NOMO-1 treated with dmso at 0.1 percent for 144 hours (cell line): ENCODE results near the gene OR1L6.

ENCODE experiments used
- DNase-seq: peaks from one replicate; lab custom pipeline; 2025; ENCODE audit not compliant: unreplicated experiment; lab: John Stamatoyannopoulos, UW

OR1L6 gene, protein sequence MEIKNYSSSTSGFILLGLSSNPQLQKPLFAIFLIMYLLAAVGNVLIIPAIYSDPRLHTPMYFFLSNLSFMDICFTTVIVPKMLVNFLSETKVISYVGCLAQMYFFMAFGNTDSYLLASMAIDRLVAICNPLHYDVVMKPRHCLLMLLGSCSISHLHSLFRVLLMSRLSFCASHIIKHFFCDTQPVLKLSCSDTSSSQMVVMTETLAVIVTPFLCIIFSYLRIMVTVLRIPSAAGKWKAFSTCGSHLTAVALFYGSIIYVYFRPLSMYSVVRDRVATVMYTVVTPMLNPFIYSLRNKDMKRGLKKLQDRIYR

DNA sequence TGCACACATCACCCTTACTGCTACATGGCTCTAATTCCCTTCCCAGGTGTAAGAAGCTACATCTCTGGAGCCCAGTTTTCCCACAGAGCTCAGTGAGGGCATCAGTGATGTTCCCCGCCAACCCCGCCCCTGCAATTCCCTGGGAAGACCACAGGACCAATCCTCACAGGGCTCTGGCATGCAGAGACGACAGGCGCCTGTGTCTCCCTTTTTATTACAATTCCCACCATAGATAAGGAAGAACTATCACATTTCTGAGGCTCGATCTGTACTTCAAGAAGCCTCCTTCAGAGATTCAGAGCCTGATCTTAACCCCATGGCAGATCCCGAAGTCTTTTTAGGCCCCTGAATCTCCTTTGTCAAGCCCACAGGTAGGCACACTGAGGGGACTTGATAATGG lies at the start of gene OR1L6:
TSS of gene OR1L6 (plus strand) at position 301 of the 400 bp plus-strand sequence. CDS start 7,545 bp downstream, outside the sequence.
- no peak for DNase-seq

DNA sequence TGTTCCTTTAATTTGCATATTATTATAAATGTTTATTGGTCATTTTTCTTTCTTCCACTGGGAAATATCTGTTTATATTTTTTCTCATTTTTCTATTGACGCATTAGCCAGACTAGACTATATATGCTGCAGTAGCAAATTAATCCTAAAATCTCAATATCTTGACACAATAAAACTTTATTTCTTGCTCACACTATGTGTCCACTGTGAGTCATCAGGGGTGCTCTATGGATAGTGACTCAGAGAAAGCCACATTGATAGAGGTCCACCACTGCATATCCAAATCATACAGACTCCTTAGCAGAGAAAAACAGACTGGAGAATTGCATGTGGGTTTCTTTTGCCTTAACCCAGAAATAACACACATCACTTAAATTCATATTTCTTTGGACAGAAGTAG lies 46.4 kb upstream of the OR1L6 start:
- no peak for DNase-seq

DNA sequence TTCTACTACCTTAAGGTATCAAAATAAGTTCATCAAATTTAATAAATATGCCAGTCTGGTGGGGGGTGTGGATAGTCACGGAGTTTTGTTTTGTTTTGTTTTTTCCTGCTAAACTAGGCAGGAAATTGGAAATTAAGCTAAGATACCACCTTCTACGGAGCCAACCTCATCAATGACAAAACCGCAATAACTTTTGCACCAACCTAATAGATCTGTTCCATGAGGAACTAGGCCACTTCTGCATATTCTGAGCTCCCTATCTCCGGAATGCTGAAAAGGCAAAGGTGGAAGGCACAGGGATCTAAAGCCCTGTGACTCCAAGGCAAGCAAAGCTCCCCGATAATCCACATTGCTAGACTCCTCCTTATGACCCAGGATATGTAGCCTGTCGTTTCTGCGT lies 24.1 kb upstream of the OR1L6 start:
- DNase-seq, result no peak

DNA sequence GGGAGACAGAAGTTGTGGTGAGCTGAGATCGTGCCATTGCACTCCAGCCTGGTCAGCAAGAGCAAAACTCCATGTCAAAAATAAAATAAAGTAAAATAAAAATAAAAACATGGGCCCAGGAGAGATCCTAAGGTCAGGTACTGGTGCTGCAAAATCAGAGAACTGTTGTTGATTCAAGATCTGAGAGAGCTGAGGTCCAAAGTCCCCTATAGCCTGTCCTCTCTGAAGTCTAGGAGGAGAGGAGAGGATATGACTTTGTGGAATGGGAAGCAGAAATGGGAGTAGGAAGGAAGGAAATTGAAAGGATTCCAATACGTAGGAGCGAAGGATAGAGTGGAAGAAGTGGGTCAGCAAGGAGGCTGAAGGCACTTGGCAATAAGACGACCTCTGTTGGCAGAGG lies 22.9 kb upstream of the OR1L6 start:
- DNase-seq, result no peak

DNA sequence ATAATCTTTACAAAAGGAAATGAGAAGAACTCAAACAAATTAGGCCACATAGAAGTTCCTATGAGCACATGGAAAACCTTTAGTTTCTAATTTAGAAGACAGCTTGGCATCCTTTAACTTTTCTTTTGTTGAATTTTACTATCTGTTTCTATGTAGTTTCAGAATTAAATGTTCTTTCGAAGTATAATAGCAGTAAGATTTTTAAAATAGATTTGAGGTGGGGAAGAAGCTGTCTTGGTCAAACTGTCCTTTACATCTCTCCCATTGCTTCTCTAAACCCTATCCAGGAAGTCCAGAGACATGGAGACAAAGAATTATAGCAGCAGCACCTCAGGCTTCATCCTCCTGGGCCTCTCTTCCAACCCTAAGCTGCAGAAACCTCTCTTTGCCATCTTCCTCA lies 18.4 kb upstream of the OR1L6 start, which contains the start of gene OR1L4:
TSS of gene OR1L4 (plus strand) at position 301 of the 400 bp plus-strand sequence. CDS start at position 301, 0 bp downstream.
- no peak for DNase-seq

DNA sequence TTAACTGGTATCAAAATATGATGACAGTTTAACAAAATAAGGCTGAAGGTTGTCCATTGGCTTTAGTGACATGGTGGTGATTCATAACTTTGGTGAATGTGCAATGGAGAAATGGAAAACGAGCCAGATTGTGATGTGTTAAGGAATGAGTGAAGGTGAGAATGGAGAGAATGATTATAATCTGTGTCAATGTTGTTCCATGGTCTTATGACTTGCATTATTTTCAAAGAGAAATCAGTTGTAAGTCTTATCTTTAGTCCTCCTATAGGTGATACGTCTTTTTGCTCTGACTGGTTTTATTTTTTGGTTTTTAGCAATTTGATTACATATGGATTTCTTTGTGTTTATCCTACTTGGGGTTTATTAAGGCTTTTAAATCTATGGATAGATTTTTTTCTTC lies 12.7 kb downstream of the OR1L6 start:
- DNase-seq, result no peak

DNA sequence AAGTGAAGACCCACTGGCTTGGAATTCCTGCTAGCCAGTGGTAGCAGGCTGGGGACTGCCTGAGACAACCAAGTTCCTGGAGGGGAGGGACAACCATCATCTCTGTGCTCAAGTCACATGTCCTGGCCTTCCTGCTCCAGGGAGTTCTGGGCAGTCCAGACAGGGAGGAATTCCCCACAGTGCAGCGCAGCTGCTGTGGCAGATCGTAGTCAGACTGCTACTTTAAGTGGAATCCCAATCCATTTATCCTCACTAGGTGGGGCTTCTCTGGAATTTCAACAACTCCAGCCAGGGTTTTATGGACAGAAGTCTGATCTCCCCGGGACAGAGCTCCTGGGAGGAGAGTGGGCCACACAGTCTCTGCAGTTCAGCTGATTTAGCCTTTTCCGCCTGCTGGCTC lies 25.7 kb downstream of the OR1L6 start:
- no peak for DNase-seq

DNA sequence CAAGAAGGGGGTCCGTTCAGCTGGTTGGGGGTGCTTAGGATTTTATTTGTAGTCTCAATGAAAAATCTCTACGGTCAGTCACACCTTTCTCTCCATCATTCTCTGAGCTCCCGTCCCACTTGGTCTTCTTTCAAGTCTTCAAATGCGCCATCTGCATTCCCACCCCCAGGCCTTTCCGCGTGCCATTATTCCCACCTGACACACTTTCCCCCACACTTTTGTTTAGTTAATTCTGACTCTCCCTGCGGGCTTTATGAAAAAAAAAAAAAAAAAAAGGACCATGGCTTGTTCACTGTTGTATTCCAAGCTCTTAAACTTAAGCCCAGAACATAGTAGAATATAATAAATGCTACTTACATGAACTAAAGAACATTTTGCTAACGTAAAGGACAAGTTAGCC lies 34.9 kb downstream of the OR1L6 start:
- no peak for DNase-seq

DNA sequence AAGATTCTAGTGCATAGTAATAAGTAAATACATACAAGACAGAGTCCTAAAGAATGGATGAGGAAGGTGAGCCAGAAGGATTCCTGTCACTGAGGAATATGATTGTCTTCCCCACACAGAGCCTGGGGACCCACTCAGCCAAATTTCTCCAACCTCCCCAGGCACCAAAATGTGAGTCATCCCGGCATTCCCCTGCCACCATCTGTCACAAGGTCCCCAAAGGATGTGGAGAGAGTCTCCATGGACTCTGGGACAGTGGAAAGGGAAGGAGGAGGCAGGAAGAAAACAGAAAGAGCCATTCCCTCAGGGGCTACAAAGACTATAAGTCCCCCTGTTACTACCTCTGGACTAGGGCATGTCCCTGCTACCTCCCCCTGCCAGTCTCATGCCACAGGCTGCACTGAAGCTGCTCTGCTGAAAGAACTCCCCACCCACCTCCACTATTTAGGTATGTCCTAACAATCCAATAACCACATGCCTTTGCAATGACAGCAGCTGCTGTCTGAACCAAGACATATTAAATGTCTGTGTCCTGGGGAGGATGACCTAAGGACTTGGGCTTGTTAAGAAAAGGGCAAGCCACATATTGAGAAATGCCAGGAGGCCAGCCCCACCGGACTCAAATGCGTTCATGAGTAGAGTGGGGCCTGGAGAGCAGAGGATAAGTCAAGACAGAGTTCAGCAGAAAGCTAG lies 36.0 kb downstream of the OR1L6 start:
- no peak for DNase-seq

DNA sequence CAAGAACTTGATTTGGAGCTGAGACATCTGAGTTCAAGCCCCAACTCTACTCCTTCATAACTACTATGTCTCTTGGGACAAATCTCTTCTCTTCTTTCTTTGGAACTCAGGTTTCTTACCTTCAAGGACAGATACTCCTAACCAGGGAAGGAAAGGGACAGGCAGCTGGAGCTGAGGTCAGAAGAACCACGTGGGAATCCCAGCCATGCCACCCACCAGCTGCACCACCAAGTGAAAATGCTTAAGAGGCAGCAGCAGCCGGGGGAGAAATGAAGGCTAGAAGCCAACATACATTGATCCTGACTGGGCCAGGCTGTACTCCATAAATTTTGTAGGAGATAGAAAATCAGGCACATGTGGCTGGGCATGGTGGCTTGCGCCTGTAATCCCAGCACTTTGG lies 37.1 kb downstream of the OR1L6 start:
- DNase-seq, result no peak

DNA sequence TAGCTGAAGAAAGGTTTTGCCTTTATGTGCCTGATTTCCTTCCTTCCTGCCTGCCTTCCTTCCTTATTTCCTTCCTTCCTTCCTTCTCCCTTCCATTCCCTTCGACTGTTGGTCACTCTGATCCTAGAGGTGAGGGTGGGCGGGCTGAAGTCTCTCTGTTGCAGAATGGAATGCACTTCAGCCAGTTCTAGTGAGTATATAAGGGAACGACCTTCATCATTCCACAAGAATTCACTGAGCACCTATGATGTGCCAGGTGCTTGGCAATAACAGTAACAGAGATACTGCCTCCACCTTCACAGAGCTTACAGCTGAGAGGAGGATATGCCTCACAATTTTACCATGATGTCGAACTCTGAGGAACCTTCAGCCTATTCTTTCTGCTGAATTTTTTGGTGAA lies 37.9 kb downstream of the OR1L6 start:
- no peak for DNase-seq

DNA sequence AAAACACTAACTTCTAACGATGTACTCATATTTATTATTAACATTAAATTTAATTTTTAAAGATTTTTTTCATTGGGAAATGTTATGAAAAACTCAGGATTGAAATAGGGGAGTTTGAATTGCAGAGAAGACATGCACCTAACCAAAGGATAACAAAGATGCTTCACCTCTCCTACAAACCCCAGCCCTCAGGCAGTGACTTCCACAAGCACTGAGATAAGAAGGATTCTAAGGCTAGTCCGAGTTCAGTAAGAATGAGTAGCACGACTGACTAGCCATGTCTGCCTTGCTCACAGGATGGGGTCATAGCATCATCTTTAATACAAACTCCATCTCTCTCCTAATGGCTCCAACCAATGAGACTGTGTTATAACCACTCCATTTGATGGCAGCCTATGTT lies 39.6 kb downstream of the OR1L6 start:
- DNase-seq, result no peak

DNA sequence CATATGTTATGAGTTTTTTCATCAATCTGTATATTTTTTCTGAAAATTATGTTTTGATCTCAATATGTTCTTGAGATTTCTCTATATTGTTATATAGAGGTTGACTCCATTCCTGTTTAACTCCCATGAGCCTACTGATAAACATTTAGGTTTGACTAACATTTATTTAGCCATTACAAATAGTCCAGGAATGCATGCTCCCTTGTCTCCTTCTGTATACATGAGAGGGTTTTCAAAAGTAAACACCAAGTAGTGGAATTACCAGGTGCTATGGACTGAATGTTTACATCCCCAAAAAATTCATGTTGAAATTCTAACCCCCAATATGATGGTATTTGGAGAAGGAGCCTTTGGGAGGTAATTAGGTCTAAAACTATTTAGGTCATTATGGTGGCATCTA lies 43.2 kb downstream of the OR1L6 start:
- no peak for DNase-seq

DNA sequence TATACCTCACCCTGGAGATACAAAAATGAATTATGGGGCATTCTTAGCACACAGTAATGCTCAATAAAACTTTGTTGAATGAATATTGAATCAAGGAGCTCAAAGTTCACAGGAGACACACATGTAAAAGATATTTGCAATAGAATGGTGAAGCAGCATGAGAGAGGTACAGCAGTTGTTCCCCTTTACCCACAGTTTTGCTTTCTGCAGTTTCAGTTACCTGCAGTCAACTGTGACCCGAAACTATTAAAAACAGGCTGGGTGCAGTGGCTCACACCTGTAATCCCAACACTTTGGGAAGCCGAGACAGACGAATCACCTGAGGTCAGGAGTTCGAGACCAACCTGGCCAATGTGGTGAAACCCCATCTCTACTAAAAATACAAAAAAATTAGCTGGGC lies 44.2 kb downstream of the OR1L6 start:
- DNase-seq, result no peak

DNA sequence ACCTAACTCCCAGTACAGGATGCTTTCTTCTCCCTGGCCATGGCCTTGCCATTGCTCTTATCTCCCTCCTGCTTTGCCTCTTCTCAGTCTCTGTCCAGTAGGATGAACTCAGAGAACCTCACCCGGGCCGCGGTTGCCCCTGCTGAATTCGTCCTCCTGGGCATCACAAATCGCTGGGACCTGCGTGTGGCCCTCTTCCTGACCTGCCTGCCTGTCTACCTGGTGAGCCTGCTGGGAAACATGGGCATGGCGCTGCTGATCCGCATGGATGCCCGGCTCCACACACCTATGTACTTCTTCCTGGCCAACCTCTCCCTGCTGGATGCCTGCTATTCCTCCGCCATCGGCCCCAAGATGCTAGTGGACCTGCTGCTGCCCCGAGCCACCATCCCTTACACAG lies 46.7 kb downstream of the OR1L6 start, which contains the start of gene OR5C1:
TSS of gene OR5C1 (plus strand) at position 103 of the 400 bp plus-strand sequence. CDS start at position 103, 0 bp downstream.
- DNase-seq, result no peak

DNA sequence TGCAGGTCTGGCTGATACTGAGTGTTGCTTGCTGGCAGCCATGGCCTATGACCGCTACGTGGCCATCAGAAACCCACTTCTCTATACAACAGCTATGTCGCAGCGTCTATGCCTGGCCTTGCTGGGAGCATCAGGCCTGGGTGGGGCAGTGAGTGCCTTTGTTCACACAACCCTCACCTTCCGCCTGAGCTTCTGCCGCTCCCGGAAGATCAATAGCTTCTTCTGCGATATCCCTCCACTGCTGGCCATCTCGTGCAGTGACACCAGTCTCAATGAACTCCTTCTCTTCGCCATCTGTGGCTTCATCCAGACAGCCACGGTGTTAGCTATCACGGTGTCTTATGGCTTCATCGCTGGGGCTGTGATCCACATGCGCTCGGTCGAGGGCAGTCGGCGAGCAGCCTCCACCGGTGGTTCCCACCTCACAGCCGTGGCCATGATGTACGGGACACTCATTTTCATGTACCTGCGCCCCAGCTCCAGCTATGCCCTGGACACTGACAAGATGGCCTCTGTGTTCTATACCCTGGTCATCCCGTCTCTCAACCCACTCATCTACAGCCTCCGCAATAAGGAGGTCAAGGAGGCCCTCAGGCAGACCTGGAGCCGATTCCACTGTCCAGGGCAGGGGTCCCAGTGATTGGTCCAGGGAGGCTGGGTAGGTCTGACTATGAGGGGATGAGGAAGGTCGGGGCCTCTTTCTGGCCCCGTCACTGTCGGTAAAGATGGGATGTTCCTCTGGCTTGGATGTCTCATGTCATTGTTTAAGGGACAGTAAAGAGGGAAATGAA lies 47.3 kb downstream of the OR1L6 start:
- no peak for DNase-seq

DNA sequence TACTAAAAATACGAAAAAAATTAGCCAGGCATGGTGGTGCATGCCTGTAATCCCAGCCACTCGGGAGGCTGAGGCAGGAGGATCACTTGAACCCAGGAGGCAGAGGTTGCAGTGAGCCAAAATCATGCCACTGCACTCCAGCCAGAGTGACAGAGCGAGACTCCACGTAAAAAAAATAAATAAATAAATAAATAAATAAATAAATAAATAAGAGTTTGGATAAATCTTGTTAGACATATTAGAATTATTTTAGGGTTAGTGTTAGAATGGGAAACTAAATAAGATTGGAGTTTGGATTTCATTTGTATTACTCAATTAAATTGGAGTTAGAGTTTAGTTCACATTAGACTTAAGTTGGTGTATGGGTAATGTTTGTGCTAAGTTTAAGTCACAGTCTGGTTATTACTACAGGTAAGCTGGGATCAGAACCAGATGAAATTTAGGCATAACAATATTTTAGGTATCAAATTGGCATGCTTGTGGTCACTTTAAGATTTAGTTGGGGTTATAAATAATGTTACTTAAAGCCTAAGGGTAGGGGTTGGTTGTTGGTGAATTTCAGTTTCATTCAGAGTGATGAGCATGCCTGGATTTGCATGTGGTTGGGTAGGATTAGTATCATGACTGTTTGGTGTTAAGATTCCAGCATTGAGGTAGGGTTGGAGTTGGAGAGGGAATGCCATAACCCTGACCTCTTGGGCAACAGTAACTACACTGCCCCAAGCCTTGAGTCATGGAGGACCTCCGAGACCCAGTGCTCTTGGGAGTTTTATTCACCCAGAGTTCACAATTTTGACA lies 50.0 kb downstream of the OR1L6 start:
- no peak for DNase-seq

DNA sequence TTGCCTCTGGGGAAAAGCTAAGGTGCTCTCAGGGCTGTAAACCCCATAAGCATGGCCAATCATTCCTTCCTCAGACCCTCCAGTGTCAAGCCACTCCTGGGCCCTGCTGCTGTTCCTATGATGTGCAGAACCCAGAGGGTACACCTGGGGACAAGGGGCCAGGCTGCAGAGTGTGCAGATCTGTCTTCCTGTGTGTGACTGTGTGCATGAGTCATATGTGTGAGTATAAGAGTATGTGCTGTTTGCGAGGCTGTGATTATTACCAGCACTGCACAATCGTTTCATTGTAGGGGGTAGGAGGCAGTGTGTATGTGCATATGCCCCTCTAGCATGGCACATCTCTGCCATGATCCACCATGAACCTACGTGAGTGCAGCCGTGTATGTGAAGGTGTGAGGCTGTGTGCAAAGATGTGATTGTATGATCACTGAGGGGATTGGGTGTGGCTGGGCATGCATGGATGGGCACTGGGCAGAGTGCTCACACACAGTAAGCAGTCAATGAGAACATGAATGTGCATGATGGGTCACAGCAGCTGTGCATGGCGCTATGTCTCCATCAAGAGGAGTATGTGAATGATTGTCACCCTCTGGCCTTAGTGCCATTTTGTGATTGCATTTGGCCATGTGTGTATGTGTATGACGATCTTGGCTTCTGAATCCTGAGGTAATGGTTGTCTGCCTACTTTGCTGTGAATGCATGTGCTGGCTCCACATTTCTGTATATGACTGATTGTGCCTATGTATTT lies 55.4 kb downstream of the OR1L6 start:
- DNase-seq, result no peak
